ENCODE measurements around the gene GPR21.
A peak's percentile ranks its signal among the peaks of the same experiment; 100 is the strongest.

The GPR21 gene

GRCh38 chr9:123033864-123034601 lies 566 bp downstream of the GPR21 start:
- DNase-seq (ENCODE audit: low read depth): peak; percentile 23

GRCh38 chr9:123034881-123035510 lies 1.5 kb downstream of the GPR21 start:
- no peak for DNase-seq (ENCODE audit: low read depth)

GRCh38 chr9:123035791-123036190 lies 2.3 kb downstream of the GPR21 start:
- DNase-seq (ENCODE audit: low read depth): no peak

- DNase-seq (ENCODE audit: low read depth): peak; percentile 30
Observed at GRCh38 chr9:123036893-123037545, 3.6 kb downstream of the GPR21 start.

GRCh38 chr9:123039617-123040219 lies 6.3 kb downstream of the GPR21 start:
- DNase-seq (ENCODE audit: low read depth): no peak

GRCh38 chr9:123040801-123041200 lies 7.3 kb downstream of the GPR21 start:
- DNase-seq (ENCODE audit: low read depth): no peak

DNA sequence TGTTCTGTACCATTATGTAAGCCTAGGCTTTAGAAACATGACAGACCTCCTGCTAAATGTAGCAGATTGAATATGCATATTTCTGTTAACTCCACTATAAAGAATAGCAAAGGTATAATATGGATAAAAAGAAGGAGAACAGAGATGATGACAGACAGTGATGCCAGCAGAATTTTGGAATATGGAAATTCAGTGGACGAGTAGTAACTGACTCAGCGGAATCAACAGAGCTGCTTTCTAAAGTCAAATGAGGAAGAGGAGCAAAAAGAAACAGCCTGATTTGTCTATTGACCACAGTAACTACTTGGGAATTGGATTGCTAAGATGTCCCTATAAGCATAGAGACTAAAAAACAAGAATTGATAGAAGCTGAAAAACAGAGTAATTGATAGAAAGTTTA lies 8.0 kb downstream of the GPR21 start:
- DNase-seq (ENCODE audit: low read depth): no peak

- DNase-seq (ENCODE audit: low read depth): no peak
Observed at GRCh38 chr9:123043081-123043939, 9.8 kb downstream of the GPR21 start.

GRCh38 chr9:123044586-123044985 lies 11.1 kb downstream of the GPR21 start:
- DNase-seq (ENCODE audit: low read depth): no peak

GRCh38 chr9:123046406-123047195 lies 13.1 kb downstream of the GPR21 start:
- DNase-seq (ENCODE audit: low read depth): no peak

- DNase-seq (ENCODE audit: low read depth): peak; percentile 67
Observed at GRCh38 chr9:123048748-123049147, 15.3 kb downstream of the GPR21 start.

DNA sequence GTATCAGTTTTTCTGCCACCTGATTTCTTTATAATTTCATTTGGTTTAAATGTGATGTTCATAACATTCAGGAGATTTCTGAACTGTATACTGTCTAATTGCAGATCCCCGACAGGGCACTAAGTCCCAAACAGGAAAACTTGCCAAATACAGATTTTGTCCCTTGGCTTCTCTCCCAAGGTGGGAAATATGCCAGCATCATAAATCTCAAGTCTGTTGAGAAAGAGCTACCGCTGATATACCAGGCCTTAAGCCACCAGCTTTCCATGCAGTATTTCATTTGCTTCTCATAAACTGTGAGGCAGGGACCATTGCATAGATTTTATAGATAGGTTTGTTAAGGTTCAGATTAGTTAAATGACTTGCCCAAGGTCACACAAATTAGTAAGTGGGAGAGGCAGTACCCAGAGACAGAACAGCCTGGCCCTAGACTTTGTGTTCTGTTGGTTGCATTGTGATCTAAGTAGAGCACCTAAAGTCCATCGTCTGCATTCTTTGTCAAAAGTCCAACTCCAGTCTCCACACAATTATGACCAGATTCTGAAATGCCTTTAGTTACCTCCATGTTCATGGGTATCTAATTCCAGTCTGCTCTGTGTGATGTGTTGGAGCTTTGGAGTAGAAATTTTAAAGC lies 16.2 kb downstream of the GPR21 start:
- DNase-seq (ENCODE audit: low read depth): peak; percentile 44

DNA sequence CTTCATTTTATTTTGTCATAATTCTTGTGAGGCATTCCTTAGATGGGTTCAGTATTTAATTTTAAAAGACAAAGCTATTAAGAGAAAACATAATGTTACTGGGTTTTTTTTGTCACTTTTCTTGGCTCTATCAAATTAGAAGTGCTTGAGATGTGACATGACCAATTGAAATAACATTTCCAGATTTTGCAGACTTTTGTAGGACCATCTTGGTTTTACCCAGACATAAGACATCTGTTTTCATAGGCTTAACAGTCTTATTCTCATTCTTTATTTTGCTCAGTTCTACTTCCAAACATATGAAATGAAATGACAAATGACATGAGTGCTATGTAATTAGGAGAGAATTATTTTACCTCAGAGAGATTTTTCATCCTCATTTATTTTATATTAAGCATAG lies 19.6 kb downstream of the GPR21 start:
- DNase-seq (ENCODE audit: low read depth): no peak

DNA sequence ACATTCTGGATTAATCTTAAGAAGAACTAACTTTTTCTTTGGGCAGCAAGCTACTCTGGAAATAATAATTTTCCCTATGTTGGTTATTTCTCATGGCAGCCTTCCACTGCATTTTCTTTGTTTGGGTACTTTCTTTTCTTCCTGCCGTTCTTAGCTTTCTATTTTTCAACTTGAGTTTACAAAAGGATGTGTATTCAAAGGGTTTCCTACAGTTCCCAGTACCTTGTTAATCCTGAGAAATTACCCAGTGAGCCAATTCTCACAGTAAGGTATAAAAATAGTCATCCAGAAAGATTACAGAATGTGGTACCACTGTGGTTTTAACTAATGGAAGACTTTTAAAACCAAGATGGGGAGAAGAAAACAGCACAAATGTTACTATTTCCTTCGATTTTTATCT lies 20.2 kb downstream of the GPR21 start:
- no peak for DNase-seq (ENCODE audit: low read depth)

DNA sequence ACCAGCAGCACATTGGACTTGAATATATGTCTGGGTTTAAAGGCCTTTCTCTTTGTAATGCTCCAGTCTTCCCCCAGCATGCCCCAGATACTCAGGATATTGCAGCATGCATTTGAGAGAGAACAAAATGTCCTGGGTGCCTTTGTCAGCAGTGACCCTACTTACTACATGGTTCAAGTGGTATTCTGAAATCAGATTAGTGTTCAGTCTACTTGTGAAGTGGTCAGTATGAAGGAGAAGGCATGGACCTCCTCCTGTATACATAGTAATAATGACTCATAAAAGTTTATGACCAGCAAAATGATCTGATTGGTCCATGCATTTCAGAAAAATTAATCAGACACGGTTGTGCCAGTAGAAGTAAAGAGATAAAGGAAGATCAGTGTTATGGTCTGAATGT lies 25.4 kb downstream of the GPR21 start:
- DNase-seq (ENCODE audit: low read depth): no peak

DNA sequence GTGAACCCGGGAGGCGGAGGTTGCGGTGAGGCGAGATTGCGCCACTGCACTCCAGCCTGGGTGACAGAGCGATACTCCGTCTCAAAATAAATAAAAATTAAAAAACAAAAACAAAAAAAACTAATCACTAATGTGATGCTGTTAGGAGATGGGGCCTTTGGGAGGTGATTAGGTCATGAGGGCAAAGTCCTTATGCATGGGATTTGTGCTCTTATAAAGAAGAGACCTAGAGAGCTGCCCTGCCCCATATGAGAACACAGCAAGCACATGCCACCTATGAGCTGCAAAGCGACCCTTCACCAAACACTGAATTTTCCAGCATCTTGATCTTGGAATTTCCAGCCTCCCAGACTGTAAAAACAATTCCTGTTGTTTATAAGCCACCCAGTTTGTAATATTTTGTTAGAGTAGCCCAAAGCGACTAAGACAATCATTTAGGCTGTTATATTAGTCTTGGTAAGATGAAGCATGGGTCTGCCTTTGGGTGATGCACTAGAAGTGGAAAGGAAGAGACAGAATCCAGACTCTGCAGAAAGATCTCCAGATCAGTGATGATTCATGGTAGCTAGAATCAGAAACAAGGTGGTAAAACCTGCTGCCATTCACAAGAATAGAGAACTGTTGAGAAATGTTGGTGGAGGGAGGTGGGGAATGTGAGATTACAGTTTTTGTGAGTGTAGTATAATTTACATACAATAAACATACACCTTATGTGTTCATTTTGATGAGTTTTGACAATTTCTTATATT lies 26.2 kb downstream of the GPR21 start:
- no peak for DNase-seq (ENCODE audit: low read depth)

DNA sequence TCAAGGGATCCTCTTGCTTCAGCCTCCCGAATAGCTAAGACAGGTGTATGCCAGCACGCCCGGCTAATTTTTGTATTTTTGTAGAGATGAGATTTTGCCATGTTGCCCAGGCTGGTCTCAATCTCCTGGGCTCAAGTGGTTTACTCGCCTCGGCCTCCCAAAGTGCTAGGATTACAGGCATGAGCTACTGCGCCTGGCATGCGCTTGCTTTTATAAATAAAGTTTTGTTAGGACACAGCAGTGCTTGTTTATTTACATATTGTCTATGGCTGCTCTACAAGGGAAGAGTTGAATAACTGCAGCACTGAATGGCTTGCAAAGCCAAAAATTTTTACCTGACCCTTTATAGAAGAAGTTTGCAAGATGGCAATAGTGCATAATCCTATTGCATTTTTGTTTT lies 27.7 kb downstream of the GPR21 start:
- DNase-seq (ENCODE audit: low read depth): no peak

GRCh38 chr9:123062351-123063176 lies 29.1 kb downstream of the GPR21 start:
- no peak for DNase-seq (ENCODE audit: low read depth)

- DNase-seq (ENCODE audit: low read depth): no peak
Observed at GRCh38 chr9:123063177-123063598, 29.7 kb downstream of the GPR21 start.

All from stromal cell of bone marrow (primary cell).